Ishikawa (cell line): ENCODE measurements around the gene CUEDC1.

Experiments
- TEAD4 ChIP-seq: IDR thresholded peaks from 2 replicates; pipeline ENCODE4 v1.6.1; 2012
- USF1 ChIP-seq: IDR thresholded peaks from 2 replicates; pipeline ENCODE4 v1.6.1; 2012

GRCh38 chr17:57861000-57861789 is 94.0 kb downstream of the CUEDC1 start:
- no peak for TF ChIP-seq USF1
- peak; percentile 4; the same call in 1 of the 2 replicates for TF ChIP-seq TEAD4
